ENCODE results near the gene SUDS3.

Gene SUDS3

DNA sequence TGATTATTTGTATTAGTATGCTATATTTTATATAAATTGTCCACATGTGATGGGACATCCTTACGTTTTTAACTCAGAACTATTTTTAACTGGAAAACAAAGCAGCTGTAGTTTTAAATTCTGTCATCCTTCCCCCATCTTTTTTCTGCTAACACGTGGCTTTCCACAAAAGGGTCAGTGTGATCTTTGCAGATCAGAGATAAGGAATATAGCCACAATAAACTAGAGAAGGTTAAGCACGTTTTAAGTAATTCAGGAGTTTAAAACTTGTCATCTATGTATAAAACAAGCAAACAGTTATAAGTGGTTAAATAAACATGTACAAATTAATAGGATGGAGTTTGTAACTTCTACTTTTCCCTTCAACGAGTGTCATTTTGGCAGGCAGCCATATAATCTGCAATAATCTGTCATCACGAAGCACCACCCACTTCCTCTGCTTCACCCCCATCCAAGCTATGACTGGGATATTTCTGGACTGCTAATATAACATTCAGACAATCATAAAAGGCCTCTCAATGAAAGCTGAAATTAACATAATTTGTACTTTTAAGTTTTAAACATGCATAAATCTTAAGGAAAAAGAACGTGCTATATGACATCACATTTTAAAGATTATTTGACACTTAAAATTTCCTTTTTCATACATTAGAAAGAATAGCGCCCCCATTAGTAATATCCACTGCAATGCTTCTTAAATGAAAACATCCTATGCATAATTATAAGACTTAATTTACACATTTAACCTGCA is 18.9 kb upstream of the SUDS3 start:
- peak; percentile 68 for DNase-seq

DNA sequence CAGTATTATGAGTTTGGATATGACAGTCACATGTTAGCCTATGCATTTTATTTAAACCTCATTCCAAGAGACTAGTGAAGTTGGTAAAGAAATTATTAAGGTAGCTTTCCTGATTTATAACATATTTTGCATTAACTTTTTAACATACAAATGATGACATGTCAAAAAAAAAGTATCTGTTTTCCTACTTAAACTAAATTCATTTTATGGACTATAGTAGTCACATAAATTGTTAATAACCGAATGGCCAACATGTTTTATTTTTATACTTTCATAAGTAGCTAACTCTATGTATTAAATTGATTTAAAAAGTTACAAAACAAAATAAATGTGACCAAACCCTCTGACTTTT is 18.4 kb upstream of the SUDS3 start:
- no peak for DNase-seq

DNA sequence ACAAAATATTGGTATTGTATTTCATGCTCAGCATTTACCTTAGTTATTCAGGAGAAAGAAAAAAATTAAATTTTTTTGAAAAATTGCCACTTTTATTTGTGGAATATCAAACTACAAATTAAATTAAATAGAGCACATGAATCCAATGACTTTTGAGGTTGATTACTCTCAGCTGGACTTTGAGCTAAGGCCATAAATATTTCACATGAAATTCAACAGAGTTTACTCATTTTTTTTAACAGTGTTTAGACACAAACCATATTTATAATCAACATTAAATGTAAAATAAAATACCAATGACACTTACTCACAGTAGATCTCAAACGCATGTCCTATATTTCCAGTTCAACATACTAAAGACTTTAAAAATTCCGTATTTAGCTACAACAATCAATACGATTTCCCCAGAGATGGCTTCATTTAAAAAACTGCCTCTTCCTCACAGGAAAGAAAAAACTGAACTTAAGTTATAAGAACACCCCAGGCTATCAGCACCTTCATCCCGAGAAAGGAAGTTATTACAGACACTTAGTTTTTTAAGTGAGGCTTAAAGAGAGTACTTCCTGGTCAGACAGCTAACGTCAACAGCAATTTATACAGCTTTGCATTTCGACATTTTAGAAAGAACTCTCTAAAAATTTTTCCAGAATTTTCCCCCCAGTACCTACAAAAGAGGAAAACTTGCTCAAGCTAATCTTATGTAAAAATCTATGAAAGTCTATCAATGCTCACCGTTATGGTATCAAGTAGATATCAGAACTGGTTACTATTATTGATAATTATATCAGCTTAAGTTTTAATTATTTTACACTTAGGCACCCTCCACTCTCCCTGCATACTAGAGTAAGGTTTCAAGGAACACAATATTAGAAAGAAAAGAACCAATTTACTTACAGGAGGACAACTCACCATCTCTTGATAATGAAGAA is 17.5 kb upstream of the SUDS3 start:
- DNase-seq: no peak

DNA sequence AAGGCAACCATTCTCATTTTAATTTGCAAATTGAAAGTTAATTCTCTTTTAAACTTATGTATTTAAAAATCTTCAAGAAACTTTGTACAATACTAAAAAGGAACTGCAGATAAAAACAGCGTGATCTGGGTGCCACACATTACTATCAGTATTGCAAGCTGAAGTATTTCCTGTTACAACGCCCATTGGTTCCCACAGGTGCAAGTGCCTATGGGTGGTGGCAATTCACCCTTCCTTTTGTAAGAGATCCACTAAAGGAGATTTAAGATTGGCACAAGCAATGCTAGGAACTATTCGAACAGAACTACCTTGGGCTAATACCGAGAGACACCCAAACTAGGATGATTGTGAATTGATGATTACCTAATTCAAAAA is 16.8 kb upstream of the SUDS3 start:
- DNase-seq: no peak

DNA sequence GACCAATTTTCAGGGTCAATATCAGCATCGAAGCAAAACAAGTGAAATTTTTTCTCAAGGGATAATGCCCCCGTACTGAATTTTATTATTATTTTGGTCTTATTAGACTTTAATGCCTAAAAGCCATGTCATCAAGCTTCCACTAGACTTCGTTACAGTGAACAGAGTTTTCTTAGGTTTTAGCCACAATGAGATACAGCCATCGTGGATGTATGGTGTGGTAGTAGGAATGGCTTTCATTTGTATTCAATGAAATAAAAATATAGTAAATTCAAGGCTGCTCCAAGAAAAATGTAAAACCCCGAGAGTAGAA is 15.3 kb upstream of the SUDS3 start:
- DNase-seq: no peak

DNA sequence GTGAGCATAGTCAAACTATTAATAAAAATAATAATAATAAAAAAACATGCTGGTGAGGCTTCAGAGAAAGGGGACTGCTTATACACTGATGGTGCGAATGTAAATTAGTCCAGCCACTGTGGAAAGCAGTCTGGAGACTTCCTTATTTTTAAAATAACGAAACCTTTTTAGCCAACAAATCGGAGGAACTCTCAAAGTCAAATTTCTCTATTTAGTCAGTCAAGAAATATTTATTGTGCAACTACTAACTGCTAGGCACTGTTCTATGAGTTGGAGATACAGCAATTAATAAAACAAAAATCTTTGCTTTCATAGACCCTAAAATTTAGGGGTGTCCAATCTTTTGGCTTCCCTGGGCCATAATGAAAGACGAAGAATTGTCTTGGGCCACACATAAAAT is 14.5 kb upstream of the SUDS3 start:
- no peak for DNase-seq

DNA sequence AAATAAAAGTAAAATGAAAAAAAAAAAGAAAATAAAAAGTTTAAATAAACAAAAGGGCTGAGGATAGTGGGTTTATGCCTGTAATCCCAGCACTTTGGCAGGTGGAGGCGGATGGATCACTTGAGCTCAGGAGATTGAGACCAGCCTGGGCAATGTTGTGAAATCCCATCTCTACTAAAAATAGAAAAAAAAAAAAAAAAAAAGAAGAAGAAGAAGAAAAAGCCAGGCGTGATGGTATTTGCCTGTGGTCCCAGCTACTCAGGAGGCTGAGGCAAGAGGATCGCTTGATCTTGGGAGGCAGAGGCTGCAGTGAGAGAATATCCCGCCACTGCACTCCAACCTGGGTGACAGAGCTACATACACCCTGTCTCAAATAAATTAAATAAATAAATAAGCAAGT is 7.5 kb upstream of the SUDS3 start:
- DNase-seq: no peak

DNA sequence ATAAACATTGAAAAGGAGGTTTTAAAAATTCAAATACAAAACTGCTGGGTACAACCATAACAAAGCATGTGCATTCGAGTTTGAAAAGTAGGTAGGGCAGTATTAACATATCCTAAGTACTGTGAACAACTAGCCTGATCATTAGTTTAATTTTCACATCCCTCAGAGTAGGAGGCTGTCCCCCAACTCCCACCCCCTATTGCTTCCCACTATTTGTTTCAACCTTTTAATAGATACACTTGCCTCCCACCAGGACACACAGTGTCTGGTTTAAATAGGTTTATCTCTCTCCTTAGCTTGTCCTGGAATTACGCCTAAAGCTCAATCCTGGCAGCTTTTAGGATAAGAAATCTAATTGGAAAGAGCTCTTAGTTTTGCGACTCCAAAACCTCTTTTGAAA is 5.8 kb upstream of the SUDS3 start:
- no peak for DNase-seq

DNA sequence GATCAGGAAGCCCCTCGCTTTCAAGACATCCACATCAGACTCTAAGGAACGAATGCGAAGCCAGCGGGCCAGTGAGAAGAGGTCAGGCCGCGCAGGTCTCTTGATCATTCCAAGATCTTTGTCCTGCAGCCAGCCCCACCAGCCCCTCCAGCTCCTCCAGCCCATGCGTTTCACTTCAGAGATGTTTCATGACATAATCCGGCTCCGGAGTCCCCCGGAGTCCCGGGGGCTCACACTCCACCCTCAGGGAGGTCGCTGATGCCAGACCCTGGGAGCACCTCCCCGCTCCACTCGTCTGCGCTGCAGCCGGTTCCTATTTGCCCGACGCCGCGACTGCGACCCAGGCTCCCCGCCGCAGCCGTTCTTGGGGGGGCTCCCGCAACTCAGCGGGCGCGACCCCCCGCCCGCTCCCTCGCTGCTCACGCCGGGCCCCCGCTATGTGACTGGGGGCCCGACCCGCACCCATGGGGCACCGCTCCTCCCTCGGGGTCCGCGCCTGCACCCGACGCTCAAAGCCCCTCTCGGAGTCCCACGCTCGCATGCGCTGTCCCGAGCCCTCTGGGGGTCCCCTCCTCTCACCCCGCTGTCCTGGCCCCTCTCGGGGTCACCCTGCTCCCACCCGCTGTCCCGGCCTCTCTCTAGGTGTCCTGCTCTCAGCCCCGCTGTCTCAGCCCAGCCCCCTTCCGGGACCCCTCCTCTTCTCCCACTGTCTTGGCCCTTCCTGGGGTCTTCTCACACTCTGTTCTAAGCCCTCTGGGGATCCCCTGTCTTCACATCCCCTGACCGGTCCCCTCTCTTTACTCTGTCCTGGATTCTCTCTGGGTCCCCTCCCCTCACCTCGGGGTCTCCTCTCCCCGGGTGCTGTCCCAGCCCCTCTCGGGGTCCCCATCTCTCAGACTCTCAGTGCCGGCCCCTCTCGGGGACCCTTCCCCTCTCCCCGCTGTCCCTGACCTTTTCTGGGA is 4.8 kb upstream of the SUDS3 start:
- DNase-seq: no peak

DNA sequence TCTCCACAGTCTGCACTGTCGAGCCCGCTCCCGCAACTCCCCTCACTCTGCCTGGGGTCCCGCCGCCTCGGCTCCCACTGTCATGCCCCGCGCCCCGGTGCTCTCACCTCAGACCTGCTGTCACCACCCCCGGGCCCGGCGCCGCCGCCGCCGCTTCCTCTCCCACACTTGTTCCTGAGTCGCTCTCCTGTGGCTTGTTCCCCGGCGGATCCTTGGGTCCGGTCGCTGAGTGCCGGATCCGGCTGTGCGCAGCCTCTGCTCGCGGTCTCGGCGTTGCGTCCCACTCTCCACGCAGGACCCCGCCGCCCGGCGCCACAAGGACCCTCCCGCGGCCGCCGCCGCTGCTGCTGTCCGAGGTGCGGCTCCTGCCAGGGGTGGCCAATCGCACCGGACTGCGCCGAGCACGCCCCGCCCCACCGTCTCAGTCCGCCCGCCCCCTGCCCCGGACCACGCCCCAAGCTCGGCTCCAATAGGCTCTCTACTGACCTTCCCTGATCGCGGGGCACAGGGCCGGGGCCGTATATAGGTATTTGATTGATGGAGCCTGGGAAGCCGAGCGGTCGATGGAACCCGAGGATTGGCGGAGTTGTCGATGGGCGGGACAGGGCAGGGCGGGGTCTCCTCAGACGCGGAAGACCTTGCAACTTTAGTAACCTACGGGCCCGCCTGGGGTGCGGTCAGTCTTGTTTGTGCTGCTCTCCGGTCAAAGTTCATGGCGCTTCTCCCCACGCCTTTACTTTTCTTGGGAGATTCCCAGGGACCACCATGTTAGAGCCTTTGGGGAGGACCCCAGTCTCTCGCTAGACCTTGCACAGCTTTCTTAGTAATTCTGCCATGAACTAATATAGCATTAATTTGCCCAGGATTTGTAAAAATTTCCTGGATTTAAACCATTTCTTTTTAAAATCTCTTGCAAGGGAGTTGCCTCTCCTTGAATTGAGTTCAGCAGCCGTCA is 3.5 kb upstream of the SUDS3 start, which contains the start of gene TAOK3:
Gene TAOK3 (minus strand): TSS at position 367 of the 955 bp plus-strand sequence. CDS start 117,340 bp downstream, outside the sequence.
- DNase-seq: peak; percentile 99

DNA sequence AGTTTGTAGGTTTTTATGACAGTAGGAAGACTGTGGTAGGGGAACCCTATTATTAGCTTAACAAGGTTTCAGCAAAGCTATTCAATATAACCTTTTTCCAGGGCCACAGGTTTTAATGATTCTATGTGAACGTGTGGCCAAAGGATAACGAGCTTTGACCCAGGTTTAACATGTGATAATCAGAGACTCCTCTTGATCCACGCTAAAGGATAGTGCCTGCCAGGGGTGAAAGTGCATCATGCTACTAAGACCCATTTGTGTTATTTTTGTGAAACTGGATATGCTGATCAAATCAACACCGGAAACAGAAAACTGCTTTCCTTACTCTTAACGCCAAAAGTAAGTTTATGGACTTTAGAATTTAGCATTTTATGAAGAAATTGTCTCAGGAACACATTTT is 2.7 kb upstream of the SUDS3 start:
- no peak for DNase-seq

DNA sequence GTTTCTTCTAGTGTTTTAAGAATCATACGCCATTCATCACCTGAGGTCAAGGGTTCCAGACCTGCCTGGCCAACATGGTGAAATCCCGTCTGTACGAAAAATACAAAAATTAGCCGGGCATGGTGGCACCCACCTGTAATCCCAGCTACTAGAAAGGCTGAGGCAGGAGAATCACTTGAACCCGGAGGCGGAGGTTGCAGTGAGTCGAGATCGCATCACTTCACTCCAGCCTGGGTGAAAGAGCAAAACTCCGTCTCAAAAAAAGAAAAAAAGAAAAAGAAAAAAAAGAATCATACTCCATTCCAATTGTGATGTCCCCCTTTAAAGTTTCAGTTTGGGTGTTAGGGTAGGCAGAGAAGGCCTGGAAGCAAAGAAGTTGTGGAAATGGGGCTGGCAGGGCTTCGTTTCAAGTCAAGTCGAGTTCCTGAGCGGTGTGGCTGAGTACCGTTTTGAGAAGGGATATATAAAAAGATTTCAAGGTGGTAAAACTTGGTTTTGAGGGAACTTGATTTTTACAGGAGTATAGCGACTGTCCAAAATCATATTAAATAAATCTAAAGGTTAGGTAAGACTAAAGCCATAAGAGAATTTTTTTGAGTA is 2.1 kb upstream of the SUDS3 start:
- DNase-seq: no peak

DNA sequence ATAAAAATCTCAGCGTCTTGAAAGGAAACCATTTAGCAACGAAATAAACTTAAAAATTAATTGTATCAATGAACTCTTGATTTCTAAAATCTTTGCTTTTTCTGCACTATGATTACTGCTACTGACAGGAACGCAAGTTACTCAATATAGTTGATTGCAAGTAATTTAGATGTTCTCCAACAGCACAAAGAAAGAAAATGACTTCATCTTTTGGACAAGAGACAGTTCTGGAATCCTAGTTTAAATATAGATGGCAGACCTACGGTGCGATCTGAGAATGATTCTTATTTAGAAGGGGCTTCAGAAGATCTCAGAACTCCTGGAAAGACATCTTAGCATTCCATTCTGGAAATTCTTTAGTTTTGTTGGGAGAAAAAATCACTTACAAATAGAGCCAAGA is 1.4 kb upstream of the SUDS3 start:
- DNase-seq: no peak

DNA sequence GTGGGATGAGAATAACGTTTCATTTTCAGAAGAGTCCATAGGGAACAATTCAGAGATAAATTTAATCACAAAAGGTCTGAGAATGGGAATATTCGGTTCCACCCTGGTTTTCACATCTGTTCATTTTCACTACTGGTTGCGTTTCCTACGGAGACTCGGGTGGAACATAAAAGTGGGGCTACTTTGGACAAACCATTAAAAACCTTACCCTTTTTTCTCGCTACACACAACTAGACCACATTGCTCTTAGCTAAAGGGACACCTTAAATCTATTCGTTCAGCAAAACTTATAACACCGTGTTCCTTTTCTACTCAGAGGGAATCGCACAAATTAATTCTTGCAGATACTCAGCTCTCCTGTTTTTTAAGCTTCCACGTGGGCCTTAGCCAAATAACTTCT is 1.0 kb upstream of the SUDS3 start:
- no peak for DNase-seq

DNA sequence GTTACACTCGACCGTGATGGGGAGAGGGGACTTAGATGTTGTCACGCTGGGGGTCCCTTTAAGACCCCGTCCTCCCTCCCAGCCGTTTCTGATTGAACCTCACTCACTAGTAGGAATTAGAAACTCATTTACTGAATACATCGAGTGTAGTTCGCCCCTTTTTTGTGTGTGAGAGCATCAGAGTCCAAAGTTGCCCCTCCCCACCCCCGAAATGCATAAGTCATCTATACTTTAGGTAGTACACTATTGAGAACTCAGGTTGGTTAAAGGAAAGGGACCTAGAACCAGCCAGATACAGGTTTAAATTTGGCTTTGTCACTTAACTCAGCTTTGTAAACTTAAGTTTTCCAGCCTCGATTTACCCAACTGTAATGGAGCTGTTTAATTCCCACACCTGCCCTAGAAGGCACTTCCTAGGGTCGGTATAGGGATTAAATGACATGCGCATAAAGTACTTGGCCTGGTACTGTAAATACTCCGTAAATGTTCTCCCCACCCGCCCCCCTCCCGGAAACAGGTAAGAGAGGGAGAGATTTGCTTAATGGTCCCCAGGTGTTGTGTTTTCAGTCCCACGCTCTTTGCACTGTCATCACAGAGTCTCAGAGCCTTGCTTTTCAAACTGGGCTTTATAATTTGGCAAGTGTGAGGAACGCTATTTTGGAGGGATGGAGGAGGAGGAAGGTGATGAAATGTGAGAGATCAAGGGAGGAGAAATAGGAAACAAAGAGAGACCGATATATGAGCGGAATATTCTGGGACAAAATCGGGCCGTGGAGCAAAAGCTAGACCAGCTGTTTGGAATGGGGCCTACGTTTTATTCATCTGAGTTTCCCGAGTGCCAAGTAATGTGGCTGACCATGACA is 897 bp downstream of the SUDS3 start:
- DNase-seq: no peak

DNA sequence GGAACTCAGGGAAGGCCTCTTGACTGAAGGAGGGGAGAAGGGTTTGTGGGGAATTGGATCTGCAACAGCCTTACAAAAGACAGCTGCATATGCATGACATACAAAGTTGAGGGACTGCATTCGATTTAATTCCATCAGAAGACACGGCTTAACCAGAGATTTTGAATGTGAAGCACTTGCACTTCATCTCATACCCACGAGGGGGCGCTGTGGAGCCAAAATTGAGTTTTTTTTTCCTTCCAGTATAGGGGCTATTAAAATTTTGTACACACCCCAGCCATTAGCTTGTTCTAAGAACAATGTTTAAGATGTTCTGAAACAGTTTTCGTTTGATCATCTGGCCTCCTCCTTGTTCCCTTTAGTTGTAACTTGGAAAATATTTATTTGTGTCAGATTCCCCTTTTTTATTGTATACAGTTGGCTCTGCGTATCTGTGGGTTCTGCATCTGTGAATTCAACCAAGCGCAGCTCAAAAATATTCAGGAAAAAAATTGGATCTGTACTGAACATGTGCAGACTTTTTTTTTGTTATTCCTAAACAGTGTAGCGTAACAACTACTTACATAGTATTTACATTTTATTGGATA is 1.6 kb downstream of the SUDS3 start:
- peak; percentile 52 for DNase-seq

DNA sequence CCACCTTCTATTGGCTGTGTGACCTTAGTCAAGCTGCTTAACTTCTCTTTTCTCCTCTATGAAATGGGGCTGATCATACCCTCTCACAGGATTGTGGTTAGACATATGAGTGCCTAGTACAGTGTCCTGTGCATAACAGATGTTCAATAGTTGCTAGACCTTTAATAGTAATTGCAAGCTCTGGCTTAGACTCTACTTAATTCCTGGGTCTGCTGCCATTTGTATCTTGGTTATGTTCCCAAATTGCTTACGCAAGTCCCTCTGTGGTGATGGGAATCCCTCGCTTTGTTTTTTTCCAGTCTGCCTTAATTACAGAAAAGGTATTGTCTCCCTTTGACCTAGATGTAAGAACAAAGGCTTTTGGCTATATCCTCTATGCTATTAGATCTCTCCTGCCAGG is 15.1 kb downstream of the SUDS3 start:
- DNase-seq: no peak

DNA sequence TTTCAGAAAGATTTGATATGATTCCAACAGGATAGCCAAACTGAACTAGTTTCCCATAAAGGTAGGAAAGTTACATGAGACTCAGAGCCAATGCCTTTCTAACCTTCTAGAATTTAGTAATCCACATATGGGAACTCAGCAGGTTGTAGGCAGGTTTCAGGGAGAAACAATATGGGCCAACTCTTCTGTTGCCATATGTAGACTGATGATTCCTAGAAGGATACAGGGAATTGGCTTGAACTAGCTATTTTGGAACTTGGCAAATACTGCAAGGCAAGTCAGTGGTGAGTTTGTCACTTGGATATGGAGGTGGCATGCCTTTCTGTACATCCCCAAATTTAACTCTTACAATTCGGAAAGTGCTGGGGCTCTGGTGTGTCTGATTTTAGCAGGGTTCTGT is 15.5 kb downstream of the SUDS3 start:
- DNase-seq: no peak

DNA sequence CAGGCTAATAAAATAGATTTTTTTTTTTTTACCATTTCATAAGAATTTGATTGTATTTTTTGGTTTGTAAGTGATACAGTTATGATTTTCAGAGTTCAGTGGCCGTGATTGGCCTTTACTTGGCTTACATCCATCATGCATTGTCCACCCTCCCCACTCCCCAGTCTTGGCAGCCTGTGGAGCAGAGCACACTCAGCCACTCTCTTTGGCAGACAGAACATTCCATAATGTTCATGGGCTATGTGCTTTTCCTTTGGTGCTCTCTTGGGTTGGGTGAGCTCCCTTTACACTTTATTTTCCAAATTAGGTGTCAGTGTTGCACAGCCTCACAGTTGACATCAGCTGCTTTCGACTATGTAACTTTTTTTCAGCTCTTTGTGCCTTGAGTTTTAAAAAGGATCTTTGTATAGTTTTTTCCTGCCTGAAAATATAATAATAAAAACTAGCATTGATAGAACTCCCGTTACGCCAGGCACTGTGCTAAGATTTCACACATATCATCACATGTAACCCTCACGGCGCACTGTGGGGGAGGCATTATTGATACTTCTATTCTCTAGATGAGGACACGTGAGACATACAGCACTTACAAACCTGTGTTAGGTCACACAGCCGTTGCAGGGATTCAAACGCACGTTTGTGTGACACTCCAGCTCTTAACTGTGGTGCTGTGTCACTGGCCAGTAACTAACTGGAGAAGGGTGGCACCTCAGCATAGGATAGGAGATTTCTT is 21.5 kb downstream of the SUDS3 start:
- DNase-seq: no peak

DNA sequence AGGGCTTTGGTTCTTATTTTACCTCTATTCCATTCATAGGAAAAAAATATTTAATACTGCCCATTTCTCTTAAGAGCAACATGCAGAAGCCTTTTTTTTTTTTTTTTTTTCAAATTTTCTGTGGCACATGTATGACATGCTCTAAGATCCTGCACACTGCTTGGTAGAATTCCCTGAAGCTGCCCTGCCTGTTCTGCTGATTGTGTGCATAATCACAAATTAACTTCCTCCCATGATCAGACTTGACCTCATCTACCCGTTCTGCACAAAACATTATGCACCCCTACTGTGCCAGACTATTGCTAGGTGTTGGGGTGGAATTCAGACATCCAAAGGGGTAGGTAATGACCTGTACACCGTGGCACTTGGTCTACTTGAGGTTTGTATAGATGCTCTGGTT is 22.2 kb downstream of the SUDS3 start:
- no peak for DNase-seq
